ENCODE results near the gene RPN2. TPM values are rescaled to one million over a fixed set of nuclear protein-coding genes. Genes with fewer than 3 reads are reported as not detected.

RPN2 gene
- total RNA-seq, 1 experiment from 2014 or later, result 226 TPM

DNA sequence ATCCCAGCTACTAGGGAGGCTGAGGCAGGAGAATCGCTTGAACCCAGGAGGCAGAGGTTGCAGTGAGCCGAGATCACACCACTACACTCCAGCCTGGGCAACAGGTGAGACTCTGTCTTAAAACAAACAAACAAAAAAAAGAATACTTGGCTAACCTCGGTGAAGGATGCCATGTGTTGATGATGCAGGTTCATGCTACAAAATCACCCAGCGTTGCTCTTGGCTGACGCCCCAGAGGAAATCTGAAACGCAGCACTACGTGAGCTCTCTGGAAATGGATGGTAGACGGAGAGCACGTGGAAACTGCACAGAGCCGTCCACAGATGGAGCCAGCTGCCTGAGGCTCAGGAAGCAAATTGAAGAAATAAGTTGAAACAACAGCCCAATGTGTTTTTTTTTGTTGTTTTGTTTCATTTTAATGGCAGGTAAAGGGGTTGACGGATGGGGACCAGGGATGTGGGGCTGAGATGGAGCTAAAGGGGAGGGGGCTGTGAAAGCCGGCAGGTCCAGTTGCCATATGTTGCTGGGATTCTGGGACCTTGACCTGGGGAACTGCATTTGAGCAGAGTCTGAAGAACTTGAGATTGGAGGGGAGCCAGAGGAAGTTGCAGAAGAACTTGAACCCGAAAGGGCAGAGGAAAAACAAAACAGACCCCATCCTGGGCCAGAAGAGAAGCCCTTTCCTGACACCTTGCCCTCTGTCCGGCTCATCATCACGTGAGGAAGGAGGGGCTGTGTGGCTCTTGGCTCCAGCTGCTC is 97.5 kb downstream of the RPN2 start:
- BruUV-seq (replicated peaks), result no TSS peak
- no peaks in the 10 kb centered on the region for H3K9me3 Mint-ChIP-seq (ENCODE audit: unreplicated experiment)
- peak overlapping the region; percentile 34 for H3K27ac Mint-ChIP-seq (ENCODE audit: low read depth, unreplicated experiment)
- POLR2A ChIA-PET, result interaction anchor here (0.6 to 4.0 kb wide), 15 partner anchors 11 to 1572 kb away, joined by 3 to 43 read pairs (median 4); partner anchors contain the start of genes BLCAP and MANBAL
- CTCF ChIA-PET, result interaction anchor here (0.6 to 4.1 kb wide), 34 partner anchors 7 to 1154 kb away, joined by 3 to 70 read pairs (median 4); partner anchors contain the start of genes MANBAL and TTI1
- intact Hi-C loops (cut with micrococcal nuclease), result loop anchor here (1.0 kb wide), 1 partner anchor 258 kb away; no protein-coding TSS in a partner anchor
- H3K27me3 Mint-ChIP-seq (ENCODE audit: insufficient read depth, unreplicated experiment), result no peaks in the 10 kb centered on the region
- DNase-seq (ENCODE audit: unreplicated experiment), result peak; percentile 78
- H3K4me1 Mint-ChIP-seq (ENCODE audit: insufficient read depth, unreplicated experiment), result peaks cover 13% of the 10 kb centered on the region
- H3K36me3 Mint-ChIP-seq (ENCODE audit: insufficient read depth, unreplicated experiment), result no peaks in the 10 kb centered on the region
- H3K4me3 Mint-ChIP-seq (ENCODE audit: unreplicated experiment), result no peak overlapping the region
- TF ChIP-seq, protein P1, sequence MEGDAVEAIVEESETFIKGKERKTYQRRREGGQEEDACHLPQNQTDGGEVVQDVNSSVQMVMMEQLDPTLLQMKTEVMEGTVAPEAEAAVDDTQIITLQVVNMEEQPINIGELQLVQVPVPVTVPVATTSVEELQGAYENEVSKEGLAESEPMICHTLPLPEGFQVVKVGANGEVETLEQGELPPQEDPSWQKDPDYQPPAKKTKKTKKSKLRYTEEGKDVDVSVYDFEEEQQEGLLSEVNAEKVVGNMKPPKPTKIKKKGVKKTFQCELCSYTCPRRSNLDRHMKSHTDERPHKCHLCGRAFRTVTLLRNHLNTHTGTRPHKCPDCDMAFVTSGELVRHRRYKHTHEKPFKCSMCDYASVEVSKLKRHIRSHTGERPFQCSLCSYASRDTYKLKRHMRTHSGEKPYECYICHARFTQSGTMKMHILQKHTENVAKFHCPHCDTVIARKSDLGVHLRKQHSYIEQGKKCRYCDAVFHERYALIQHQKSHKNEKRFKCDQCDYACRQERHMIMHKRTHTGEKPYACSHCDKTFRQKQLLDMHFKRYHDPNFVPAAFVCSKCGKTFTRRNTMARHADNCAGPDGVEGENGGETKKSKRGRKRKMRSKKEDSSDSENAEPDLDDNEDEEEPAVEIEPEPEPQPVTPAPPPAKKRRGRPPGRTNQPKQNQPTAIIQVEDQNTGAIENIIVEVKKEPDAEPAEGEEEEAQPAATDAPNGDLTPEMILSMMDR (IDR thresholded peaks at IDR 0.05; ENCODE audit: unreplicated experiment), result peak; percentile 14

DNA sequence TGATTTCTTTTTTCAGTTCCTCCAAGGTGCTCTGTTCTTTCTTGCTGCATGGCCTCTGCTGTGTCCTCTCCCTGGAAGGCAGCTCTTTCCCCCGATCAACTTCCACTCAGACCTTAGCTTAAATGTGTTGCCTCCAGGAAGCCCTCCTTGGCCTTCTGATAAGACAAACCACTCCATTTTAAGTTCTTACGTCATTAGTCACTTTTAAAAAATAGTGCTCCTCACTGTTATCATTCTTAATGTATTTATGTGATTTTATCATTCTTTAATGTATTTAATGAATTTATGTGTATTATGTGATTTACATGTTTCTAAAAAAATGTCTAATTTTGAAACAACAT is 98.1 kb downstream of the RPN2 start:
- Mint-ChIP-seq H3K36me3 (ENCODE audit: insufficient read depth, unreplicated experiment) (no peaks in the 10 kb centered on the region), H3K27ac (ENCODE audit: low read depth, unreplicated experiment) (peak overlapping the region; percentile 34), H3K27me3 (ENCODE audit: insufficient read depth, unreplicated experiment) (no peaks in the 10 kb centered on the region), H3K4me1 (ENCODE audit: insufficient read depth, unreplicated experiment) (peaks cover 13% of the 10 kb centered on the region), H3K9me3 (ENCODE audit: unreplicated experiment) (no peaks in the 10 kb centered on the region), H3K4me3 (ENCODE audit: unreplicated experiment) (no peak overlapping the region)
- POLR2A ChIA-PET, result interaction anchor here (0.7 to 4.0 kb wide), 11 partner anchors 11 to 259 kb away, joined by 3 to 43 read pairs (median 4); partner anchors contain the start of genes BLCAP and MANBAL
- intact Hi-C loops (cut with micrococcal nuclease), result no loop called here
- no peak for DNase-seq (ENCODE audit: unreplicated experiment)
- no TSS peak for BruUV-seq (replicated peaks)
- TF ChIP-seq, protein P1 (IDR thresholded peaks at IDR 0.05; ENCODE audit: unreplicated experiment), result no peak
- CTCF ChIA-PET, result interaction anchor here (0.8 to 4.1 kb wide), 24 partner anchors 8 to 1154 kb away, joined by 3 to 70 read pairs (median 4); partner anchors contain the start of gene MANBAL

DNA sequence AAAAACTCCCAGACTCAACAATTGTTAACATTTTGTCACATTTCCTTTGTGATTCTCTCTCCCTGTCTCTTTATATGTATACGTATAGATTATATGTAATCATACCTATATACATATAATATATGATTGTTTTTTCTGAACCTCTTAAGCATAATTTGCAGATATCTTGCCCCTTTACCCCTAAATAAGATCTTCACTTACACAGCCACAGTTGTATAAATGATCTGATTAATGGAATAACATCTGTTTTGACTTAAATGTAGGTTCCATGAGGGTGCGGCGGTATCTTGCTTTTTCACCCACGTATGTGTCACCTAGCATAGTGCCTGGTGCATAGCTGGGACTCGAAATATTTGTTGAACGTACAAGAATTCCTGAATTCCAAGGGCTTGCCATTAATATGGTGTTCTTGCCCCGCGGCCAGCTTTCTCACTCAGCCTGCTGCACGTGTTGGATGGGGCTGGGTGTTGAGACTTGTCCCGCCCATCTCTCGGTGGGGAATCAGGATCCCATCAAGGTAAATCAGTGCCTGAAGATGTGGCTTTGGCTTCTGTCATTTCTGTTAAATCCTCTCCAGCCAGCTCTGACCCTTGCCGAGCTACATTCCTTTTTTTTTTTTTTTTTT is 99.9 kb downstream of the RPN2 start:
- H3K27me3 Mint-ChIP-seq (ENCODE audit: insufficient read depth, unreplicated experiment), result no peaks in the 10 kb centered on the region
- H3K9me3 Mint-ChIP-seq (ENCODE audit: unreplicated experiment), result no peaks in the 10 kb centered on the region
- CTCF ChIA-PET, result interaction anchor here (0.6 to 2.4 kb wide), 8 partner anchors 9 to 254 kb away, joined by 3 to 7 read pairs (median 4); partner anchors contain the start of gene MANBAL
- H3K4me1 Mint-ChIP-seq (ENCODE audit: insufficient read depth, unreplicated experiment), result peaks cover 13% of the 10 kb centered on the region
- BruUV-seq (replicated peaks), result no TSS peak
- no peaks in the 10 kb centered on the region for H3K36me3 Mint-ChIP-seq (ENCODE audit: insufficient read depth, unreplicated experiment)
- intact Hi-C loops (cut with micrococcal nuclease), result no loop called here
- POLR2A ChIA-PET, result interaction anchor here (1.7 to 2.3 kb wide), 2 partner anchors 17 to 248 kb away, joined by 4 to 15 read pairs; partner anchors contain the start of gene BLCAP
- DNase-seq (ENCODE audit: unreplicated experiment), result no peak
- TF ChIP-seq, protein P1 (IDR thresholded peaks at IDR 0.05; ENCODE audit: unreplicated experiment), result no peak
- no peak overlapping the region for H3K4me3 Mint-ChIP-seq (ENCODE audit: unreplicated experiment)
- no peak overlapping the region for H3K27ac Mint-ChIP-seq (ENCODE audit: low read depth, unreplicated experiment)

DNA sequence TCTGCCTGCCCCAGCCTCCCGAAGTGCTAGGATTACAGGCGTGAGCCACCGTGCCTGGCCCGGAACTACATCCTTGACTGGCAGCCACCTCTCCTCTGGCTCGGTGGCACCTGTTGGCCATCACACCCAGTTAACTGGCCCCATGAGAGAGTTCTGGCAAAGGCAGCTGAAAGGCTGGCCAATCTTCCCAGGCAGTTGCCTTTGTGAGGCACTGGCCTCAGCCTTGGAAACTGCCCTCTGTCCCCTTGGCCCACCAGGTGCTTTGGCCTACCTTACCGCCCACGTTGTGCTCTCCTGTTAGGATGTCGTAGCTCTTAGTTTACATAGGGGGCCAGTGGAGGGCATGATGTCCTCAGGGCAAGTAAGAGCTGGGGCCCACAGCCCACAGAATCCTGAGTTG is 100.7 kb downstream of the RPN2 start:
- intact Hi-C loops (cut with micrococcal nuclease), result no loop called here
- TF ChIP-seq, protein P1 (IDR thresholded peaks at IDR 0.05; ENCODE audit: unreplicated experiment), result no peak
- H3K27me3 Mint-ChIP-seq (ENCODE audit: insufficient read depth, unreplicated experiment), result no peaks in the 10 kb centered on the region
- no peak for DNase-seq (ENCODE audit: unreplicated experiment)
- no peak overlapping the region for H3K4me3 Mint-ChIP-seq (ENCODE audit: unreplicated experiment)
- peaks cover 13% of the 10 kb centered on the region for H3K4me1 Mint-ChIP-seq (ENCODE audit: insufficient read depth, unreplicated experiment)
- no peak overlapping the region for H3K27ac Mint-ChIP-seq (ENCODE audit: low read depth, unreplicated experiment)
- ChIA-PET POLR2A (interaction anchor here (0.9 to 2.3 kb wide), 5 partner anchors 10 to 610 kb away, joined by 3 to 15 read pairs (median 4); partner anchors contain the start of genes BLCAP and MANBAL), CTCF (interaction anchor here (0.6 to 2.4 kb wide), 11 partner anchors 9 to 253 kb away, joined by 3 to 7 read pairs (median 4); partner anchors contain the start of gene MANBAL)
- no TSS peak for BruUV-seq (replicated peaks)
- H3K36me3 Mint-ChIP-seq (ENCODE audit: insufficient read depth, unreplicated experiment), result no peaks in the 10 kb centered on the region
- no peaks in the 10 kb centered on the region for H3K9me3 Mint-ChIP-seq (ENCODE audit: unreplicated experiment)
